T-helper 2 cell (primary cell): ENCODE data around the gene KSR1.

ENCODE experiments used
- DNase-seq, 5 experiments: peaks; one replicate each; pipeline versions ENCODE4 v3.0.0 to v3.0.0-alpha.2; 2012 to 2022

KSR1 gene

GRCh38 chr17:27538156-27538955 is 82.1 kb downstream of the KSR1 start:
- DNase-seq = no peak

DNA sequence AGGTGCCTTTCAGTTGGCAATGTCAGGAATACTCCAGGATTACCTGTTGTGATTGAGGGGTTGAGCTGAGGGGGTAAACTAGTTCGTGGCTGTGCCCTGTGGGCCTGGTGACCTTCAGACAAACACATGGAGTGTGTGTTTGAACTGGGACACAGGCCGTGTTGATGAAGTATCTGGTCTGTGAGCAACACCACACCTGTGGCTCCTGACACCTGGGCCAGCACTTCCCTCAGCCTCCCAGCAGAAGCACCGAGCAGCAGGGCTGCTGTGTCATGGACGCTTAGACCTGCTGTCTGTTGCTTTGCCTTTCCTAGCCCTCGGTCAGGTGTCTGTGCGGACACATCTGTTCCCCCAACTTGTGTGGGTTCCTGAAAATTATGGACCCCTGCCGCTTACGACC is 82.9 kb downstream of the KSR1 start:
- no peak for DNase-seq

DNA sequence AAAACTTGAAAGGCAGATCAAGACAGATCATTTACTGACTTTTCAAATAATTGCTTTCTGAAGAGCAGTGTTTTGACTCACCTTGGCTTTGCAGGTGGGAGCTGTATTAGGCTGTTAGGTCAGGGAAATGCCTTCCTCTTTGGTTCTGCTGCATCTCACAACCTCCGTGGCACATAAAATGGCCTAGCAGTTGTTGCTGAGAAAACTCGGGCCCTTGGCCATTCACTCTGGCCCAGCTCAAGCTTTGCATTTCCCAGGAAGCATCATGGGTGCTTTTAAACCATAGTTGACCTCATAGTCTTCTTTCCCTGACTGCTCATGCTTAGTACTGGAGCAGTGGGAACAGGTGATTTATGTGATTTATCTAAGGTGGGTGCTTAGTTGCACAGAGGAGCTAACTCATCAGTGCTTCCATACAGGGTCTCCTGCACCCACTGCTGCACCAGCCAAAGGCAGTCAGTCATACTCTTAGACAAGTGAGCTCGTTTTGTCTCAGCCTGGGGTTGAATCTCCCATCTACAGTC is 83.6 kb downstream of the KSR1 start:
- no peak for DNase-seq

- DNase-seq = no peak
Observed at GRCh38 chr17:27540318-27541101, 84.3 kb downstream of the KSR1 start.

DNA sequence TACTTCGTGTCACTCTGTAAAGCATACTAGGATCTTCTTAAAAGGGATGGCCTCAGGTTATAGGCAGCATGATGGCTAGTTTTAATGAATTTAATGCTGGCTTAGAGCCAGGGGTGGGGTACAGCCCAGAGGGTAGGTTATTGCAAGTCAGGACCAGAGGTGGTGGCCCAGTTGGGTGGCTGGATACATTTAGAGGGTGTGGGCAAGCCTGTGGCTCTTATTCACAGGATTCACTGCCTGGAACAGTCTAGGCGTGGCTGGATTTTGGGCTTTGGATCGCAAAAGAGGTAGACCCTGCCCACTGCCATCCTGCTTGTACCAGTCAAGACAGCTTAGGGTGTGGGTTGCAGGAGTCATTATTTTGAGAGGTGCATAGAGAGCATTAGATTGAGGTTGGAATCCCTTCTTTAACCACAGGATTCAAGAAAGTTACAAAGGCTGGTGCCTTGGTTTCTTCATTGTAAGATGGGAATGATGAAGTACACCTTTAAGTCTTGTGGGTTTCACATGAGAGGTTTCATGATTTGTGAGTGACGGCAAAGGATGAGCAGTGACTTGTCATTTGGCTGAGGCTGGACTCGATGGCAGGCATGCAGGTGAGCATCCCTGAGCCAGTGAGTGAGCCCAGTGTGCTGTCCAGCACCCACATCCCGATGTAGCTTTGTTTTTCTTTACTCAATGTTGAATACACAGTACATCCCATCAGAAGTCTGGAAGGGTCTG is 85.2 kb downstream of the KSR1 start:
- DNase-seq = no peak

- DNase-seq = no peak
Observed at GRCh38 chr17:27542841-27543463, 86.7 kb downstream of the KSR1 start.

GRCh38 chr17:27543464-27543856 is 87.2 kb downstream of the KSR1 start:
- DNase-seq = no peak

DNA sequence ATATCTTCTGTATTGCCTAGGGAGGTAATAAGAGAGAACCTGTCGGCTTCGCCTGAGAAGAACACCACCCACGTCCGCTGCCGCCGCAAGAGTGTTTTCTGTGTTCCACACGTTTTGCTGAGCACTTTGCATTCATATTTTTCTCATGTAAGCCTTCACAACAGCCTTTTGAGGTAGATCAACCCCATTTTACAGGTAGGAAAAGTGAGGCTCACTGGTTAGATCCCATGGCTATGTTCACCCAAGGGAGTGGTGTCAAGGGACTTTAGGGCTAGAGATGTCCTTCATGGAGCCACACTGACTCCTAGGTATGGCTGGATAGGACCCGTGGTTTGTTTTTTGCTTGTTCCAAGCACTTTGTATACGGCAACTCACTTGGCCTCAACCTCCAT is 87.7 kb downstream of the KSR1 start:
- DNase-seq = no peak

GRCh38 chr17:27544350-27545131 is 88.3 kb downstream of the KSR1 start:
- DNase-seq = peak in 3 of 5 experiments; percentile 23 to 82 (median 34)

- DNase-seq = no peak
Observed at GRCh38 chr17:27545562-27546229, 89.4 kb downstream of the KSR1 start.

DNA sequence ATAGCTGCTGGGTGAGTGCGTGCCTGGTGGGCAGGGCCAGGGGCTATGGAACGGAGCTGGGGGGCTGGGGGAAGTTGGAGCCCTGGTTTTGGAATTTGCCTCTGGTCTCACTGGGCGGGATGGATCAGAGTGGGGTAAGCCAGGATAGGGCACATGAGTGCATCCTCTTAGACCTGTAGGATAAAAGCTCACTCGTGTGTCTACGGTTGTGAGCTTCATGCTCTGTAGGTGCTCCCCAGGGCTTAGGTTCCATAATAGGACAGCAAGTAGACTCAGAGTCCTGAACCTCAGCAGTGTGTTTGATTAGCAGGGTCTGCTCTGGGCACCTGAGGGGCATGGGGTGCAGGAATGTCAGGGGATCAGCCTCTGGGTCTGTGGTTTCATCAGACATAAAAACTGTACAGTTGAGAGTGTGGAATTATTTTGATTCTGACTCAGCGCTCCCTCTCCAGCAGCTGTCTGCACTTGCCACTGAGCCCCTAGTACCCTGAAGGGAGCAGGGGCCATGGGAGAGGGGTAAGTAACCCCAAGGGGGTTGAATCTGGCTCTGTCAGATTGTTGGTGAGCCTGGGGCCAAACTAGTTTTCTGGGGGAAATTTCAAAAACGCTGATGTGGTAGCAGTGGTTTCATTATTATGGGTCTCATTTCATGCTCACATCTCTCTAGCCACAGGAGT is 90.5 kb downstream of the KSR1 start:
- DNase-seq = no peak

DNA sequence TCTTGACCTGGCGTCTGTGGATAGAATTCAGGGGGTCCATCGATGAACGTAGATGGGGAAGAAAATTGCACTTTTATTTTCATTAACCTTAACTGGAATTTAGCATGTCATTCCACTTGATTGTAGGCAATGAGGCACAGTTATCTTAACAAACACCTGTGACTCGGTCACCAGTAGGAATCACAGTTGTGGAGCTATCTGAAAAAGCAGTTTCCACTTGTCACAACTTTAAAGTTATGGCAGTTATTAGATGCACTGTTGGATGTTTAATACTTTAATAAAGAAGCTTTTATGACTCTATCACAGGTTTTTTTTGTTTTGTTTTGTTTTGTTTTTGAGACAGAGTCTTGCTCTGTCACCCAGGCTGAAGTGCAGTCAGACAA is 91.0 kb downstream of the KSR1 start:
- no peak for DNase-seq

GRCh38 chr17:27548369-27548768 is 92.1 kb downstream of the KSR1 start:
- no peak for DNase-seq

- DNase-seq = no peak
Observed at GRCh38 chr17:27549251-27549893, 93.1 kb downstream of the KSR1 start.

GRCh38 chr17:27550291-27550930 is 94.2 kb downstream of the KSR1 start:
- no peak for DNase-seq

DNA sequence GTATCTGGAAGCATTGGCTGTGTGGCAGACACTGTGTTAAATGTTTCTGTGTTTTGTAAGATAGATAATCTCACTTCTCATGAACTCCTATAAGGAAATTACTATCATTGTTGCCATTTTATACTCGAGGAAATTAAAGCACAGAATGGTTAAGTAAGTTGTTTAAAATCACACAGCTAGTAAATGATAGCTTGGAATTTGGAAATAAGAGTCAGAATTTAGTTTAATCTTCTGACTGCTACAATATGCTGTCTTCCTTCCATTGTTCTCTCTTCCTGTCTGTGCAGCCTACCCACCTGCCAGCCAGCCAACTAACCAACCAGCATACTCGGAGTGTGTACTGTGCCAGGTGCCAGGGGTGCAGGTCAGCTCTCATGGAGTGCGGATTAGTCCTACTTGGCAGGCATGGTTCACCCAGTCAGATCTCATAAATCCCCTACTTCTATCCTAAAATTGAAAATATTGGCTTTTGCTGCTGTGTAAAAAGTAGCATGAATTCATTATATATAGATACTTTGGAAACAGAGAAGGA is 94.8 kb downstream of the KSR1 start:
- no peak for DNase-seq

GRCh38 chr17:27551701-27552248 is 95.5 kb downstream of the KSR1 start:
- DNase-seq = no peak

DNA sequence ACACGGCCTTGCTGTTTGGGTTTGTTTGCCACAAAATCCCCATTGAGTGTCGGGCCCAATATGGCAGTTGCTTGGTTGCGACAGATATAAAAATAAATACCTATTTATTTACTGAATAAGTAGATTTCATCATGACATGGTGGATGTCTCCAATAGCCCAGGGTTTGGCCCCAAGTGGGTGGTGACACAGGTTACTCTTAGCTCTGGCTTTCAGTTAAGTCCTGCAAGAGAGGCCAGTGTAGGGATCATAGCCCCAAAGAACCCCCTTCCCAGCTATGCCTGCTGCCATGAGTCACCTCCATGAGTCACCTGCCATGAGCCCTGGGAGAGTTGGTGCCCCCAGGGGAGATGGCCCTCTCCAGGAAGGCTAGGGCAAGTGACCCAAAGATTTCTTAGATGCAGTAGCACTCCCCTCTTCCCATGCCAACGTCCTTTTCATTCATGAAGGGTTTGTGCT is 96.1 kb downstream of the KSR1 start:
- DNase-seq = no peak

- DNase-seq = no peak
Observed at GRCh38 chr17:27553019-27553511, 96.8 kb downstream of the KSR1 start.
